Suprapubic skin (tissue), 4 donors: ENCODE data around the gene MRNIP. TPM values are rescaled to one million over a fixed set of nuclear protein-coding genes. Genes with fewer than 3 reads are reported as not detected.

Experiments
- DNase-seq, 2 donors: peaks; one replicate each; pipeline ENCODE4 v3.0.0-alpha.2; 2019; ENCODE audit warnings: low spot score in 2 of 2
- H3K27ac ChIP-seq: fragments of 200-600 bp; sonication (generic); one replicate; pipeline ENCODE4 v1.5.1; 2019
- H3K27me3 ChIP-seq: fragments of 200-600 bp; sonication (generic); one replicate; pipeline ENCODE4 v1.5.1; 2019
- H3K36me3 ChIP-seq: fragments of 200-600 bp; sonication (generic); one replicate; pipeline ENCODE4 v1.5.1; 2019
- H3K4me1 ChIP-seq: fragments of 200-600 bp; sonication (generic); one replicate; pipeline ENCODE4 v1.5.1; 2019
- H3K4me3 ChIP-seq: fragments of 200-600 bp; sonication (generic); one replicate; pipeline ENCODE4 v1.5.1; 2019; ENCODE audit warnings: mild to moderate bottlenecking
- H3K9me3 ChIP-seq: fragments of 200-600 bp; sonication (generic); one replicate; pipeline ENCODE4 v1.5.1; 2019
- CTCF ChIP-seq, 2 donors: fragments of 200-600 bp in 1 of 2; fragments of 450-650 bp in 1 of 2; sonication (generic) in 1 of 2; IDR thresholded peaks; one replicate each; pipeline ENCODE4 v1.5.1; 2016 to 2019; ENCODE audit warnings: antibody characterized with exemption in 2 of 2, mild to moderate bottlenecking in 1 of 2, moderate library complexity in 1 of 2
- POLR2A ChIP-seq, 2 donors: fragments of 450-650 bp; IDR thresholded peaks; one replicate each; pipeline ENCODE4 v1.6.1; 2017; ENCODE audit warnings: antibody characterized with exemption in 2 of 2, mild to moderate bottlenecking in 2 of 2, moderate library complexity in 2 of 2
- POLR2AphosphoS5 ChIP-seq, 3 donors: sonication (generic); formaldehyde crosslinking; IDR thresholded peaks; one replicate each; pipeline ENCODE4 v1.6.1; 2017; ENCODE audit warnings: antibody characterized with exemption in 3 of 3
- WGBS: methylation state at CpG from one replicate; pipeline ENCODE4 v1.1.5; 2018; 5-methylcytosine and 5-hydroxymethylcytosine counted together
- total RNA-seq, 4 donors: library from RNA; depleted of rRNA; stranded (reverse); fragments of >200 nt; gene quantifications; one replicate each; pipeline ENCODE4 v1.1.0, GENCODE V29; 2016

Gene MRNIP
- total RNA-seq, 4 donors from 2014 or later, result 11.6 to 102 (median 22.6) TPM

- H3K27me3 ChIP-seq, result no peaks in the 10 kb centered on the region
- H3K4me1 ChIP-seq, result peaks cover 17% of the 10 kb centered on the region
- 58% methylated on average over 4 of the region's 7 CpGs for WGBS
- H3K36me3 ChIP-seq, result no peaks in the 10 kb centered on the region
- TF ChIP-seq POLR2A (IDR thresholded peaks at IDR 0.05), result no peak
- TF ChIP-seq POLR2AphosphoS5 (IDR thresholded peaks at IDR 0.05), result no peak
- TF ChIP-seq CTCF (IDR thresholded peaks at IDR 0.05), result no peak
- H3K27ac ChIP-seq, result no peak overlapping the region
- no peak for DNase-seq
- H3K9me3 ChIP-seq, result no peaks in the 10 kb centered on the region
- H3K4me3 ChIP-seq, result no peak overlapping the region
Observed at GRCh38 chr5:179788193-179788854, 70.3 kb downstream of the MRNIP start.

Other genes with a start within 250 kb of the MRNIP start
- gene HNRNPH1, start 235.1 kb downstream of the MRNIP start, total RNA-seq, result 100 to 1,000 TPM; 260 to 868 (median 295) TPM
- gene CBY3, start 177.8 kb downstream of the MRNIP start, total RNA-seq, result not detected
- 100 to 1,000 TPM; 185 to 282 (median 240) TPM for gene CANX, start 159.8 kb downstream of the MRNIP start, total RNA-seq
- gene MAML1, start 126.0 kb downstream of the MRNIP start, total RNA-seq, result 10 to 100 TPM; 26.5 to 45.0 (median 38.6) TPM
- 1 to 10 TPM; 3.5 to 7.9 (median 4.5) TPM for gene LTC4S, start 64.8 kb downstream of the MRNIP start, total RNA-seq
- gene MGAT4B, start 52.0 kb downstream of the MRNIP start, total RNA-seq, result 100 to 1,000 TPM in 2 of 4 donors, 10 to 100 TPM in 2; 74.5 to 142 (median 97.4) TPM
- gene SQSTM1, start 37.9 kb downstream of the MRNIP start, total RNA-seq, result 100 to 1,000 TPM; 183 to 282 (median 265) TPM
- gene TBC1D9B, start 49.1 kb upstream of the MRNIP start, total RNA-seq, result 100 to 1,000 TPM in 3 of 4 donors, 10 to 100 TPM in 1; 97.5 to 177 (median 116) TPM
- gene RNF130, start 212.9 kb upstream of the MRNIP start, total RNA-seq, result 10 to 100 TPM; 24.8 to 37.2 (median 29.8) TPM